H1 (cell line): ENCODE results near the gene ENDOU. TPM values are rescaled to one million over a fixed set of nuclear protein-coding genes. Genes with fewer than 3 reads are reported as not detected.
A peak's percentile ranks its signal among the peaks of the same experiment; 100 is the strongest.

Experiments used
- CTCF ChIA-PET: fragments of 300-600 bp; sonication (Branson Sonifier 250); formaldehyde crosslinking; loops from one replicate; lab custom pipeline; 2021; ENCODE audit not compliant: partially characterized antibody; lab: Charles Lee
- POLR2A ChIA-PET: fragments of 300-600 bp; sonication (Branson Sonifier 250); formaldehyde crosslinking; loops from one replicate; lab custom pipeline; 2021; ENCODE audit warnings: inconsistent platforms; ENCODE audit not compliant: partially characterized antibody; lab: Charles Lee
- DNase-seq, 2 experiments: peaks; one replicate each; pipeline versions ENCODE4 v3.0.0 to v3.0.0-alpha.2; 2010 to 2022; ENCODE audit warnings: low spot score in 2 of 2, low read depth in 1 of 2, mixed read lengths in 1 of 2
- FAIRE-seq: peaks from 2 replicates; lab custom pipeline; 2011; peaks lifted over from hg19 to GRCh38; lab: Jason Lieb, UNC
- H2AFZ ChIP-seq: 2 replicates; pipeline ENCODE4 v1.8.1; 2012; ENCODE audit warnings: low read length, inconsistent platforms
- H2AK5ac ChIP-seq: 2 replicates; pipeline ENCODE4 v1.6.1; 2013; ENCODE audit warnings: low read depth, low read length
- H2BK120ac ChIP-seq: replicated peaks from 2 replicates; pipeline ENCODE3; 2013; ENCODE audit warnings: low read depth, low read length, inconsistent platforms
- H2BK12ac ChIP-seq: 2 replicates; pipeline ENCODE4 v1.6.1; 2013; ENCODE audit warnings: low read depth, low read length
- H2BK15ac ChIP-seq: 2 replicates; pipeline ENCODE4 v1.6.1; 2013; ENCODE audit warnings: low read length
- H2BK20ac ChIP-seq: 2 replicates; pipeline ENCODE4 v1.6.1; 2013; ENCODE audit warnings: low read length
- H2BK5ac ChIP-seq: 2 replicates; pipeline ENCODE4 v1.6.1; 2013; ENCODE audit warnings: low read depth, low read length
- H3K14ac ChIP-seq: 2 replicates; pipeline ENCODE4 v1.6.1; 2013; ENCODE audit warnings: inconsistent platforms; ENCODE audit not compliant: insufficient read length
- H3K18ac ChIP-seq: 2 replicates; pipeline ENCODE4 v1.6.1; 2013; ENCODE audit warnings: low read length; ENCODE audit errors: extremely low read depth
- H3K23ac ChIP-seq: 2 replicates; pipeline ENCODE4 v1.6.1; 2013; ENCODE audit warnings: inconsistent platforms; ENCODE audit not compliant: insufficient read length
- H3K23me2 ChIP-seq: 2 replicates; pipeline ENCODE4 v1.6.1; 2013; ENCODE audit warnings: low read depth, low read length
- H3K27ac ChIP-seq: 2 replicates; pipeline ENCODE4 v1.6.1; 2011; ENCODE audit warnings: low read depth, low read length, inconsistent platforms
- H3K27me3 ChIP-seq, 4 experiments: replicated peaks in 1 of 4; 1 replicate in 1 of 4; 2 replicates in 3 of 4; pipeline versions ENCODE4 v1.6.1 to v1.8.1; 2011 to 2013; ENCODE audit warnings: low read length in 3 of 4, mild to moderate bottlenecking in 3 of 4, inconsistent platforms in 2 of 4, mixed read lengths in 2 of 4, moderate library complexity in 1 of 4; ENCODE audit not compliant: control insufficient read depth in 3 of 4, insufficient read depth in 3 of 4; ENCODE audit errors: extremely low read depth in 1 of 4
- H3K36me3 ChIP-seq, 4 experiments: 2 replicates each; pipeline versions ENCODE4 v1.6.1 to v1.8.1; 2011 to 2013; ENCODE audit warnings: mild to moderate bottlenecking in 4 of 4, low read length in 3 of 4, moderate library complexity in 2 of 4, control low read depth in 1 of 4, inconsistent platforms in 1 of 4; ENCODE audit not compliant: insufficient read depth in 4 of 4, control insufficient read depth in 2 of 4
- H3K4ac ChIP-seq: replicated peaks from 2 replicates; pipeline ENCODE3; 2013; ENCODE audit warnings: low read length, low read depth, mixed read lengths, inconsistent platforms; ENCODE audit not compliant: insufficient read length
- H3K4me1 ChIP-seq, 4 experiments: replicated peaks in 1 of 4; 1 replicate in 1 of 4; 2 replicates in 3 of 4; pipeline versions ENCODE4 v1.6.1 to v1.8.1; 2011 to 2013; ENCODE audit warnings: low read length in 3 of 4, inconsistent platforms in 2 of 4, mixed read lengths in 1 of 4; ENCODE audit not compliant: insufficient read depth in 4 of 4, control insufficient read depth in 3 of 4
- H3K4me2 ChIP-seq, 2 experiments: 2 replicates each; pipeline versions ENCODE4 v1.6.1 to v1.8.1; 2011 to 2013; ENCODE audit warnings: low read depth in 2 of 2, low read length in 2 of 2, control low read depth in 1 of 2, inconsistent platforms in 1 of 2, mild to moderate bottlenecking in 1 of 2; ENCODE audit not compliant: insufficient read depth in 1 of 2
- H3K4me3 ChIP-seq, 4 experiments: fragments of 200-600, 300-600 bp in 1 of 4; sonication (generic), shearing (Covaris generic), sonication (Bioruptor Twin) in 1 of 4; 2 replicates each; pipeline versions ENCODE4 v1.5.1 to v1.8.1; 2011 to 2016; ENCODE audit warnings: low read length in 4 of 4, low read depth in 3 of 4, control low read depth in 2 of 4, inconsistent platforms in 2 of 4, mild to moderate bottlenecking in 2 of 4, mixed read lengths in 1 of 4, moderate library complexity in 1 of 4; ENCODE audit not compliant: insufficient read depth in 2 of 4; ENCODE audit errors: extremely low read depth in 1 of 4
- H3K56ac ChIP-seq: replicated peaks from 2 replicates; pipeline ENCODE3; 2013; ENCODE audit warnings: low read depth, mild to moderate bottlenecking, mixed read lengths, low read length, inconsistent platforms; ENCODE audit not compliant: insufficient read length
- H3K79me1 ChIP-seq: 2 replicates; pipeline ENCODE4 v1.6.1; 2013; ENCODE audit warnings: low read depth, low read length, control low read depth
- H3K79me2 ChIP-seq, 2 experiments: 2 replicates each; pipeline versions ENCODE4 v1.6.1 to v1.8.1; 2012 to 2013; ENCODE audit warnings: low read length in 2 of 2, mild to moderate bottlenecking in 2 of 2, inconsistent platforms in 1 of 2; ENCODE audit not compliant: insufficient read depth in 2 of 2, control insufficient read depth in 1 of 2
- H3K9ac ChIP-seq, 4 experiments: replicated peaks in 1 of 4; 1 replicate in 1 of 4; 2 replicates in 3 of 4; pipeline versions ENCODE4 v1.6.1 to v1.8.1; 2011 to 2013; ENCODE audit warnings: low read depth in 3 of 4, low read length in 3 of 4, control low read depth in 2 of 4, mild to moderate bottlenecking in 2 of 4, moderate library complexity in 2 of 4, inconsistent platforms in 1 of 4; ENCODE audit errors: extremely low read depth in 1 of 4
- H3K9me3 ChIP-seq, 2 experiments: 2 replicates each; pipeline versions ENCODE4 v1.6.1 to v1.8.1; 2012 to 2013; ENCODE audit warnings: mild to moderate bottlenecking in 2 of 2, moderate library complexity in 2 of 2, control low read depth in 1 of 2, inconsistent platforms in 1 of 2, low read depth in 1 of 2, low read length in 1 of 2, mixed read lengths in 1 of 2; ENCODE audit not compliant: insufficient read depth in 2 of 2
- H4K20me1 ChIP-seq, 2 experiments: replicated peaks in 1 of 2; 2 replicates each; pipeline versions ENCODE3 to v1.8.1; 2011 to 2013; ENCODE audit warnings: inconsistent platforms in 2 of 2, low read length in 2 of 2, mild to moderate bottlenecking in 1 of 2; ENCODE audit not compliant: insufficient read depth in 2 of 2, control insufficient read depth in 1 of 2
- H4K5ac ChIP-seq: 2 replicates; pipeline ENCODE4 v1.6.1; 2013; ENCODE audit warnings: low read length, low read depth, mixed read lengths, inconsistent platforms; ENCODE audit not compliant: insufficient read length
- H4K8ac ChIP-seq: 2 replicates; pipeline ENCODE4 v1.8.0; 2013; ENCODE audit warnings: mild to moderate bottlenecking, moderate library complexity, low read length, inconsistent platforms; ENCODE audit not compliant: insufficient read depth; ENCODE audit errors: extremely low read depth
- H4K91ac ChIP-seq: replicated peaks from 2 replicates; pipeline ENCODE3; 2013; ENCODE audit warnings: low read length, mixed read lengths, inconsistent platforms; ENCODE audit not compliant: insufficient read length
- CHD1 ChIP-seq: IDR thresholded peaks from 2 replicates; pipeline ENCODE4 v1.6.1; 2012; ENCODE audit warnings: low read depth, low read length, improper control_type of control experiment
- CREB1 ChIP-seq: IDR thresholded peaks from 2 replicates; pipeline ENCODE4 v1.6.1; 2012; ENCODE audit warnings: inconsistent platforms
- CTBP2 ChIP-seq: IDR thresholded peaks from 2 replicates; pipeline ENCODE4 v1.7.0; 2011; ENCODE audit warnings: borderline replicate concordance, mild to moderate bottlenecking, moderate library complexity, mixed read lengths, low read length; ENCODE audit not compliant: insufficient read depth, insufficient read length
- RAD21 ChIP-seq, 2 experiments: IDR thresholded peaks in 1 of 2; conservative IDR thresholded peaks in 1 of 2; 2 replicates each; pipeline ENCODE4 v1.6.1; 2011; ENCODE audit warnings: low read depth in 2 of 2, low read length in 2 of 2, improper control_type of control experiment in 1 of 2, inconsistent platforms in 1 of 2, mild to moderate bottlenecking in 1 of 2, moderate library complexity in 1 of 2
- SIX5 ChIP-seq: IDR thresholded peaks from 2 replicates; pipeline ENCODE4 v1.6.1; 2011; ENCODE audit warnings: mild to moderate bottlenecking, low read depth, low read length
- SP2 ChIP-seq: IDR thresholded peaks from 2 replicates; pipeline ENCODE4 v1.6.1; 2012; ENCODE audit warnings: mild to moderate bottlenecking, low read length, inconsistent platforms
- SRF ChIP-seq: IDR thresholded peaks from 2 replicates; pipeline ENCODE4 v1.6.1; 2011; ENCODE audit warnings: mild to moderate bottlenecking, low read depth, low read length, moderate library complexity
- SUZ12 ChIP-seq: fragments of 200-600 bp; sonication (generic); IDR thresholded peaks from 2 replicates; pipeline ENCODE4 v1.6.1; 2012; ENCODE audit warnings: mild to moderate bottlenecking, inconsistent platforms, low read length, moderate library complexity, mixed read lengths
- TAF7 ChIP-seq: optimal IDR thresholded peaks from 2 replicates; pipeline ENCODE3; 2011; ENCODE audit warnings: low read depth, mild to moderate bottlenecking, inconsistent platforms, low read length, moderate library complexity, borderline replicate concordance
- TEAD4 ChIP-seq: IDR thresholded peaks from 2 replicates; pipeline ENCODE4 v1.6.1; 2012; ENCODE audit warnings: low read depth, low read length, inconsistent platforms, mixed read lengths
- WGBS, 2 experiments: shearing (Covaris generic) in 1 of 2; methylation state at CpG; one replicate each; pipeline versions ENCODE4 v1.1.6 to v1.1.7; 2013 to 2015; ENCODE audit warnings: low lambda C conversion rate in 2 of 2, mixed read lengths in 2 of 2, inconsistent platforms in 1 of 2, low coverage in 1 of 2, missing lambda C conversion rate in 1 of 2; ENCODE audit not compliant: insufficient replicate concordance in 2 of 2, insufficient coverage in 1 of 2, insufficient read length in 1 of 2; ENCODE audit errors: extremely low coverage in 1 of 2, missing lambda C conversion rate in 1 of 2; 5-methylcytosine and 5-hydroxymethylcytosine counted together
- polyA plus RNA-seq, 7 experiments: library from polyadenylated mRNA; depleted of rRNA in 3 of 7; stranded (reverse) in 5 of 7; unstranded in 2 of 7; fragments of >200 nt in 5 of 7; fragments of 200-250 nt in 2 of 7; gene quantifications; 1 replicate in 5 of 7; 2 replicates in 1 of 7; 4 replicates in 1 of 7; pipeline versions ENCODE4 v1.2.1 to v1.2.3, GENCODE V29; 2011 to 2013; ENCODE audit warnings: missing spikeins in 2 of 7, mixed read lengths in 2 of 7
- total RNA-seq: library from RNA; stranded (reverse); fragmentation: NEBNext Ultra II Directional; extraction: Animal tissue kit (Norgen Biotek cat#: 25700); gene quantifications from 2 replicates; pipeline ENCODE4 v1.2.1, GENCODE V29; 2021

Gene ENDOU
- total and polyA plus RNA-seq, 2 of the 8 experiments (the other 6 are each of a cell fraction or from before 2014, with no cell fraction given): not detected

- H2AFZ ChIP-seq: no peak overlapping the region
- H3K9me3 ChIP-seq: no peaks in the 10 kb centered on the region
- no peaks in the 10 kb centered on the region for H3K79me2 ChIP-seq
- H3K4me2 ChIP-seq: no peak overlapping the region
- DNase-seq (peak in 1 of 2 experiments; percentile 79), FAIRE-seq (peak; percentile 80)
- 40% methylated on average over 10 of the region's 10 CpGs; no CpG with 5 or more reads in 1 of the 2 experiments for WGBS, 2 experiments
- no peak overlapping the region for H2BK20ac ChIP-seq
- H3K27ac ChIP-seq: no peak overlapping the region
- H2BK15ac ChIP-seq: no peak overlapping the region
- no peak overlapping the region for H4K8ac ChIP-seq
- H3K23me2 ChIP-seq: no peaks in the 10 kb centered on the region
- no peak overlapping the region for H3K14ac ChIP-seq
- POLR2A ChIA-PET: interaction anchor here (1.2 to 1.9 kb wide), 3 partner anchors 21 to 64 kb away, joined by 3 to 6 read pairs (median 4); no protein-coding TSS in a partner anchor
- H3K9ac ChIP-seq: no peak overlapping the region
- no peak overlapping the region for H3K4ac ChIP-seq
- no peak overlapping the region for H3K18ac ChIP-seq
- peaks cover 0 to 7% (median 3%) of the 10 kb centered on the region in 4 experiments; a peak in 3 of 7 replicates for H3K27me3 ChIP-seq
- no peak overlapping the region for H2BK120ac ChIP-seq
- no peak overlapping the region for H3K4me3 ChIP-seq
- no peak overlapping the region for H3K56ac ChIP-seq
- no peak overlapping the region for H4K91ac ChIP-seq
- no peak overlapping the region for H4K5ac ChIP-seq
- 0 out of 8 replicates have a peak, but pooled peaks cover 0 to 3% (median 0%) of the 10 kb centered on the region in 4 experiments for H3K36me3 ChIP-seq
- no peak overlapping the region for H2AK5ac ChIP-seq
- no peak overlapping the region for H2BK12ac ChIP-seq
- H3K79me1 ChIP-seq: no peaks in the 10 kb centered on the region
- H4K20me1 ChIP-seq: no peaks in the 10 kb centered on the region
- H3K4me1 ChIP-seq: peaks cover 4 to 9% (median 8%) of the 10 kb centered on the region in 4 experiments; a peak in 5 of 7 replicates
- CTCF ChIA-PET: interaction anchor here (0.6 to 64.6 kb wide), 37 partner anchors 9 to 1610 kb away, joined by 3 to 2442 read pairs (median 5); partner anchors contain the start of genes ENDOU, RAPGEF3, RPAP3 and SLC48A1
- no peak overlapping the region for H3K23ac ChIP-seq
- H2BK5ac ChIP-seq: no peak overlapping the region
- TF ChIP-seq SUZ12 (no peak), TEAD4 (no peak), CTBP2 (no peak), CREB1 (no peak), SRF (no peak), CHD1 (no peak), RAD21 (IDR thresholded peaks at IDR 0.05 in 1 of 2, conservative IDR thresholded peaks at IDR 0.05 in 1 of 2; ENCODE audit: low read depth in 2 of 2, low read length in 2 of 2) (peak; percentile 84 to 88), TAF7 (no peak), SP2 (no peak), SIX5 (no peak)
Observed at GRCh38 chr12:47715393-47715876, 9.9 kb downstream of the ENDOU start.
